Hindlimb muscle (tissue), 1 donor: ENCODE data around the gene CORO7. TPM values are rescaled to one million over a fixed set of nuclear protein-coding genes. Genes with fewer than 3 reads are reported as not detected.

Experiments used
- DNase-seq: peaks from one replicate; pipeline ENCODE4 v3.0.0-alpha.2; 2013
- polyA plus RNA-seq: library from polyadenylated mRNA; unstranded; fragments of 120-200 nt; gene quantifications from one replicate; pipeline ENCODE4 v1.2.1, GENCODE V29; 2013; ENCODE audit not compliant: insufficient read length

The CORO7 gene
- polyA plus RNA-seq, 1 donor: 26.1 TPM

DNA sequence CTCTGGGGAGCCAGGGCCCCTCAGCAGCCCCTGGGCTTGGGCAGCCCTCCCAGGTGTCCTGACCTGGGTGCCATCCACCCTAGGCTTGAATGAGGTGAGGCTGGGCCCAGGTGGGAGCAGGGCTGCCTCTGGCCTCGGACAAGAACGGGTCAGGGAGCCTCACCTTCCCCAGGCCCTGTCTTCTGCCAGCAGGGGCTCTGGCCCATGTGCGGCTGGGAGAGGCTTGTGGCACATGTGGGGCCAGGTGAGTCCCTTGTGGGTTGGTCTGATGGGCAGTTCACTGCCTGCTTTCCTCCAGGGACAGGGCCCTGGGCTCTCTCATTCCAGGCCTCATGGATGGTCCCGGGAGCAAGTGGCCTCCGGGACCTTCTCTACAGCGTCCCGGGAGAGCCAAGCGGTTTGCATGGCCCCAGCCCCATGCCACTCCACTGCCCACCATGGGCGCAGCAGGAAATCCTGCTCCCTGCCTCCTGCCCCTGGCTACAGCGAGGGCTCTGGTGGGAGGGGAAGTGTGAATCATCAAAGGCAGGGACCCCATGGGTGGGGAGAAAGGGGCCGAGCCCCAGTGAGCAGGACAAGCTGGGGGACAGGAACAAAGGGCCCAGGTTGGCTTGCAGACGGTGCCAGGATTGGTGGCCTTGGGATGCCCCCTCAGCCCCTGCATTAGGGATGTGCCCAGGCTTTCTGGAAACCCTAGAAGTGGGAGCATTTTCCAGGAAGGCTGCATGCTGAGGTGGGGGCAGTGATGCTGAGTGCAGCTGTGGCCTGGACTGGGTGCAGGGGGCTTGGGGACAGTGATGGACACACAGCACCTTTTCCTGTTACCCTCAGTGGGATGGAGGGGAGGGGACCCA lies 32.6 kb downstream of the CORO7 start:
- DNase-seq: no peak

DNA sequence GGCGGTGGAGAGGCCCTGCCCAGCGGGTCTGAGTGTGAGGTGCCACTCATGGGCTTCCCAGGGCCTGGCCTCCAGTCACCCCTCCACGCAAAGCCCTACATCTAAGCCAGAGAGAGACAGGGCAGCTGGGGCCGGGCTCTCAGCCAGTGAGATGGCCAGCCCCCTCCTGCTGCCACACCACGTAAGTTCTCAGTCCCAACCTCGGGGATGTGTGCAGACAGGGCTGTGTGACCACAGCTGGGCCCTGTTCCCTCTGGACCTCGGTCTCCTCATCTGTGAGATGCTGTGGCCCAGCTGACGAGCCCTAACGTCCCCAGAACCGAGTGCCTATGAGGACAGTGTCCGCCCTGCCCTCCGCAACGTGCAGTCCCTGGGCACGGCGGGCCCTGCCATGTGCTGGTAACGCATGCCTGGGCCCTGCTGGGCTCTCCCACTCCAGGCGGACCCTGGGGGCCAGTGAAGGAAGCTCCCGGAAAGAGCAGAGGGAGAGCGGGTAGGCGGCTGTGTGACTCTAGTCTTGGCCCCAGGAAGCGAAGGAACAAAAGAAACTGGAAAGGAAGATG lies 33.5 kb downstream of the CORO7 start:
- no peak for DNase-seq

DNA sequence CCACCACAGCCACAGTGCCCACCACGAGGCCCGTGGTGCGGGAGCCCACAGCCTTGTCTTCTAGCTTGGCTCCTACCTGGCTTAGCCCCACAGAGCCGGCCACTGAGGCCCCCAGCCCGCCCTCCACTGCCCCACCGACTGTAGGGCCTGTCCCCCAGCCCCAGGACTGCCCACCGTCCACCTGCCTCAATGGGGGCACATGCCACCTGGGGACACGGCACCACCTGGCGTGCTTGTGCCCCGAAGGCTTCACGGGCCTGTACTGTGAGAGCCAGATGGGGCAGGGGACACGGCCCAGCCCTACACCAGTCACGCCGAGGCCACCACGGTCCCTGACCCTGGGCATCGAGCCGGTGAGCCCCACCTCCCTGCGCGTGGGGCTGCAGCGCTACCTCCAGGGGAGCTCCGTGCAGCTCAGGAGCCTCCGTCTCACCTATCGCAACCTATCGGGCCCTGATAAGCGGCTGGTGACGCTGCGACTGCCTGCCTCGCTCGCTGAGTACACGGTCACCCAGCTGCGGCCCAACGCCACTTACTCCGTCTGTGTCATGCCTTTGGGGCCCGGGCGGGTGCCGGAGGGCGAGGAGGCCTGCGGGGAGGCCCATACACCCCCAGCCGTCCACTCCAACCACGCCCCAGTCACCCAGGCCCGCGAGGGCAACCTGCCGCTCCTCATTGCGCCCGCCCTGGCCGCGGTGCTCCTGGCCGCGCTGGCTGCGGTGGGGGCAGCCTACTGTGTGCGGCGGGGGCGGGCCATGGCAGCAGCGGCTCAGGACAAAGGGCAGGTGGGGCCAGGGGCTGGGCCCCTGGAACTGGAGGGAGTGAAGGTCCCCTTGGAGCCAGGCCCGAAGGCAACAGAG lies 34.2 kb downstream of the CORO7 start:
- DNase-seq: no peak

DNA sequence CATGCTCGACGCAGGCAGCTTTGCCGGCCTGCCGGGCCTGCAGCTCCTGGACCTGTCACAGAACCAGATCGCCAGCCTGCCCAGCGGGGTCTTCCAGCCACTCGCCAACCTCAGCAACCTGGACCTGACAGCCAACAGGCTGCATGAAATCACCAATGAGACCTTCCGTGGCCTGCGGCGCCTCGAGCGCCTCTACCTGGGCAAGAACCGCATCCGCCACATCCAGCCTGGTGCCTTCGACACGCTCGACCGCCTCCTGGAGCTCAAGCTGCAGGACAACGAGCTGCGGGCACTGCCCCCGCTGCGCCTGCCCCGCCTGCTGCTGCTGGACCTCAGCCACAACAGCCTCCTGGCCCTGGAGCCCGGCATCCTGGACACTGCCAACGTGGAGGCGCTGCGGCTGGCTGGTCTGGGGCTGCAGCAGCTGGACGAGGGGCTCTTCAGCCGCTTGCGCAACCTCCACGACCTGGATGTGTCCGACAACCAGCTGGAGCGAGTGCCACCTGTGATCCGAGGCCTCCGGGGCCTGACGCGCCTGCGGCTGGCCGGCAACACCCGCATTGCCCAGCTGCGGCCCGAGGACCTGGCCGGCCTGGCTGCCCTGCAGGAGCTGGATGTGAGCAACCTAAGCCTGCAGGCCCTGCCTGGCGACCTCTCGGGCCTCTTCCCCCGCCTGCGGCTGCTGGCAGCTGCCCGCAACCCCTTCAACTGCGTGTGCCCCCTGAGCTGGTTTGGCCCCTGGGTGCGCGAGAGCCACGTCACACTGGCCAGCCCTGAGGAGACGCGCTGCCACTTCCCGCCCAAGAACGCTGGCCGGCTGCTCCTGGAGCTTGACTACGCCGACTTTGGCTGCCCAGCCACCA lies 35.1 kb downstream of the CORO7 start:
- DNase-seq: no peak

DNA sequence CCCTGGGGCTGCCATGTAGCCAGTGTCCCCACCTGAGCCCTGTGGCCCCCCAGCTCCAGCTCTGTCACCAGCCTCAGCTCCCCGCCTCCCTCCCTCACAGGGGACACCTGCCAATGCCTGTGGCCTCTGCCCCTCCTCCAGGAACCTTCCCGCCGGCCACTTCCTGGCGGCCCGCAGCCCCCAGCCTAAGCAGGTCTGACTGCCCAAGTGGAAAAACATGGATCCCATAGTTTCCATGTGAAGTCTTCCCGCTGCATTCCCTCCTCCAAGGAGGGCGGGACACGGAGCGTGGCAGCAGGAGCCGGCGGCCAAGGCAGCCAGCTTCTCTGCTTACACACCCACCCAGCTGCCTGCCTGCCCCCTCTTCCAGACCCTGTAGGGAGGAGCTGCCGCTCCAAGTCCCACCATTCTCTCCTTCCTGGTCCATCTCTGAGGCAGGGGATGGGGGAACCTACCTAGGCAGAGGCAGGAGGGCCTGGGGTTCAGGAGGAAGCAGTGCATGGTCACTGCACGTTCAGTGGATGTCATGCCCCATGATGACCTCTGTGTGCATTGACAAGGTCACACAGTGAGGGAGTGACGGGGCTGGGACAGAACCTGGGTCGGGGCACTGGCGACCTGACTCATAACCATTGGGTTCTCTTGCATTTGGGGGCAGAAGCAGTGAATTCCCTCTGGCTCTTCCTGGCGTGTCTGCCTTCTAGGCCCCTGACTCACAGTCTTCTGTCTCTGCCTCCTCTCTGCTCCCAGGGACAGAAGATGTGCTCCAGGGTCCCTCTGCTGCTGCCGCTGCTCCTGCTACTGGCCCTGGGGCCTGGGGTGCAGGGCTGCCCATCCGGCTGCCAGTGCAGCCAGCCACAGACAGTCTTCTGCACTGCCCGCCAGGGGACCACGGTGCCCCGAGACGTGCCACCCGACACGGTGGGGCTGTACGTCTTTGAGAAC lies 36.0 kb downstream of the CORO7 start:
- peak; percentile 83 for DNase-seq

DNA sequence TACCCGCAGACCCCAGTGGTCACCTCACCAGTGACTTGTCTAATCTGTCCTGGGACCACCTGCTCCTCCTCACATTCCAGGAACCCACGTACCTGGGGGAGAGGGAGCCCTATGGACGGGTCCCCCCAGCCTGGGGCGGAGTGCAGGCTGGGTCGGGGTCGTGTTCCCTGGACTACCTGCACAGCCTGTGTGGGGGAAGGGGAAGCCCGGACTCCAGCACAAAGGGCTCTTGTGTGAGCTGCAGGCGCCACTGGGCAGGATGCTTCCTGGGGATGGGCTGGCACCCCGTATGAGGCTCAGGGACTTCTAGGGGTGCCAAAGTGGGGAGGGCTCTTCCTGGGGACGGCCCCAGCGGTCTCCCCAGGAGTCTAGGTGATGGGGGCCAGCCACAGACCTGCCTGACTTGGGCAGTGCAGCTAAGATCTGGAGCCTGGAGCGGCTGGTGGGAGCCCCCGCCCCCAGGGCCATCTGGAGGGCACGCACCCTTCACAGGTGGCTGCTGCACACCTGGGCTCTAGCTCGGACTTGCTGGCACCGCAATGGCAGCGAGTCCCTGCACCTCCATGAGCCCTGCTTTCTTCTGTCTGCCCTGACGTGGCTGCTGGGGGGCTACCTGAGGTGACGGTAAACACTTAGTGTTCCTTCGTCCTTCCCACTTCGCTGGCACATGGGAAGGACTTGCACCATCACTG lies 37.3 kb downstream of the CORO7 start:
- DNase-seq: no peak

DNA sequence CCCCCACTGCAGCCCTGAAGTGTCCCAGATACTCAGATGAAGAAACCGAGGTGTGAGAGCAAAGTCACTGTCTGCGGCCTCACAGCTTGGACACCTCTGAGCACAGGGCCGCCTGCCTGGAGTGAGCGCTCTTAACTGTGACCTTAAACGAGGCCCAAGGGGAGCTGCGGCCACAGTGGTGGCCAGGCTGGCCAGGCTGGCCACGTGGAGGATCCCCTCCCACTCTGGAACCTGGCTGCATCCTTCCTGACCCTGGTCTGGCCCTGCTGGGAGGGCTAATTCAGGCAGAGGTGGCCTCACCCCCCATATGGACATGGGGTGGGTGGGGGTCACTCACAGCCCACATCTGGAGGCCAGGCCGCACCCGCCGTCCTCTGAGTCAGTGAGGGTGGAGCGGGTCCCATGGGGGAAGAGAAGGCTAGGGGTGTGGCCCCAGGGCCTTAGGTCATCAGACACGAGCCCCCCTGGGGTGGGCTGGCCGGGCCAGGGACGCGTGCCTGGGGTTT lies 38.2 kb downstream of the CORO7 start:
- no peak for DNase-seq

DNA sequence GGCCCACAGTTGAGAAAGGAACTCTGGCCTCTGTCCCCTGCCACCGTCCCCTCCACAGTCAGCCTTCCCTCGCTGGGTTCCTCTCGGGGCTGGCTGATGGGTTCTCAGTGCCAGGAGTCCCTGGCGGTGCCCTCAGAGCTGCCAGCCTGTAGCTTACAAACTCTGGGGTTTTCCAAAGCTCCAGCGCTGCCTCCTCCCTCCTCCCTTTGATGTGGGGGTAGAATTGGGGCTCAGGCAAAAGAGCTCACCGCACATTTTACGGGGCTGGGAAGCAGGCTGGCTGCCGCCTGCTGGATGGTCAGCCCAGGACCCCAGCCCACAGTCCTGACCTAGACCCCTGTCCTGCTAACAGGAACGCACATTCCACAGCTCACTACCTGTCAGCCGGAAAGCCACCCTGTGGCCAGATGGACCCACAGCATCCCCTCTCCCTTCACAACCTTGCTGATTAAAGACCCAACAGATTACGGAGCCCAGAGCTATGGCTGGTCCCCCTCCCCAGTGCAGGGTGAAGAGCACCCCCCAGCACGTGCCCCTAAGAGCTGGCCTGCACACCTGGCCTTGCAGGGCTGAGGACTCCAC lies 38.7 kb downstream of the CORO7 start:
- no peak for DNase-seq

DNA sequence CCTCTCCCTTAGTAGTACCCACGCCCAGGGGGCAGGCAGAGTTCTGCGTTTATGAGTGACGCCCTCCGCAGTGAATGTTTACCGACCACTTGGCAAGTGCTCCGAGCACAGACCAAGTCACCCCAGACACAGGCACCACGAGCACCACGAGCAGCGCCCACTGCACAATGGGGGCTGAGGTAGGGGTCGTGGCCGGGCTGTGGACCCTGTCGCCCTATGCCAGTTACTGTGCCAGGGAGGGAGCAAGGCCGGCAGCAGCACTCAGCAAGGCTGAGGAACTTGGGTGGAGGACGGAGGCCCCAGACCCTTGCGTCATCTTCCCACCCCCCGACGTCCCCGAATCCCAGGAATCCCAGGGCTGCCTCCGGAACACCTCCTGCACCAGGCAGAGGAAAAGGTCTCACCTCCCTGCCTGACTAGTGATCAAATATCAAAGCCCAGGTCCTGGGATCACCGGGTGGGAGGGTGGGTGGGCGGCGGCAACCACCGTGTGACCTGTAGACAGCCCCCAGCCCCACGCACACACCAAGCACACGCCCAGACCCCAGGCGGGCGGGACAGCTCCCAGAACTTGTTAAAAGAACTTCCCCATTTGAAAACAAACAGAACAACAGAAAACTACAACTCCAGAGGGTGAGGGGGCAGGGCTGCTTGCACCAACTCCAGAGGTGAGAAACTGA lies 39.4 kb downstream of the CORO7 start:
- no peak for DNase-seq

DNA sequence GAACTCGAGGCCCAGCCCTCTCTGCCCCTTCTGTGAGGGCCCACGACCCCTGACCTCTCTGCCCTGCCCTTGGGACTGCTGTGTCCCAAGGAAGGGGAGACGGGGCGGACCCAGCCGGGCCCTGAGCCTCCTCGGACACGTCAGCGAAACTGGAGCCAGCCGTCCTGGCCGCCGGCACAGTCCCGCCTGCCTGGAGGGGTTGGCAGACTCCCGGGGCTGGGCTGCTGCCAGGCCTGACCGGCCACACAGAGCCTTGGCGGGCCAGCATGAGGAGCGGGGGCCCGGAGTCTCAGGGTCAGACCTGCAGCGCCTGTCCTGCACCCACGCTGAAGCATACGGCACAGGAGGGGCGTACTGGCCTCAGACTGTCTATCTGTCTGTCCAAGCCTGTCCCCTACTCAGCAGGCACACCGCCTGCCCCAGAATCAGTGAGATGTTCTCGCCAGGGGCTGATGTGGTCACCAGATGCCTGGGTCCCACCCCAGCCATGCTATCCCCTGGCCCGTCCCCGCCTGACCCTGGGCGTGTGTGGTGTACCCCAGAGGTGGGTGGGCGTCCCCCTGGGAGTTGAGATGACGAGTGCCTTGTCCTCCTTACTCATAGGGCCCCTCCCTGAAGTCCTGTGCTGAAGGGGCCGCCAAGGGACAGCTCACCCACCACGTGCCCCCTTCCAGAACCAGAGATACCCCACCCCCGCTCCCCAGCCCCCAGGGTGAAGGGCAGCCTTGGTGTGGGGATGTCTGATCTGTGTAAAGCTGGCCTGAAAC lies 40.1 kb downstream of the CORO7 start:
- peak; percentile 83 for DNase-seq

DNA sequence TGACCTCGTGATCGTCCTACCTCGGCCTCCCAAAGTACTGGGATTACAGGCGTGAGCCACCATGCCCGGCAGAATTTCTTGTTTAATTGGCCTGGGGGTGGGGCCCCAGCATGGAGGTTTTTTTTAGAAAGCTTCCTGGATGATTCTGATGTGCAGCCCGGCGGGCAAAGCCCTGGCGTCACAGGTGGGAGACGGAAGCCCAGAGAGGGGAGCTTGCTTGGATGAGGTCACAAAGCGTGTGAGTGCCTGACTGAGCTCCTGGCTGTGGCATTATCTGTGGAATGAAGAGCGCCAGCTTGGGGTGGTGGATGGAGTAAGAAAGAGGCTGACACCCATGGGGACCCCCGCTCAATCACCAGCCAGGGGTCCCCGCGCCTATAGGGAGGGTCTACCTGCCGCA lies 40.7 kb downstream of the CORO7 start:
- DNase-seq: no peak

DNA sequence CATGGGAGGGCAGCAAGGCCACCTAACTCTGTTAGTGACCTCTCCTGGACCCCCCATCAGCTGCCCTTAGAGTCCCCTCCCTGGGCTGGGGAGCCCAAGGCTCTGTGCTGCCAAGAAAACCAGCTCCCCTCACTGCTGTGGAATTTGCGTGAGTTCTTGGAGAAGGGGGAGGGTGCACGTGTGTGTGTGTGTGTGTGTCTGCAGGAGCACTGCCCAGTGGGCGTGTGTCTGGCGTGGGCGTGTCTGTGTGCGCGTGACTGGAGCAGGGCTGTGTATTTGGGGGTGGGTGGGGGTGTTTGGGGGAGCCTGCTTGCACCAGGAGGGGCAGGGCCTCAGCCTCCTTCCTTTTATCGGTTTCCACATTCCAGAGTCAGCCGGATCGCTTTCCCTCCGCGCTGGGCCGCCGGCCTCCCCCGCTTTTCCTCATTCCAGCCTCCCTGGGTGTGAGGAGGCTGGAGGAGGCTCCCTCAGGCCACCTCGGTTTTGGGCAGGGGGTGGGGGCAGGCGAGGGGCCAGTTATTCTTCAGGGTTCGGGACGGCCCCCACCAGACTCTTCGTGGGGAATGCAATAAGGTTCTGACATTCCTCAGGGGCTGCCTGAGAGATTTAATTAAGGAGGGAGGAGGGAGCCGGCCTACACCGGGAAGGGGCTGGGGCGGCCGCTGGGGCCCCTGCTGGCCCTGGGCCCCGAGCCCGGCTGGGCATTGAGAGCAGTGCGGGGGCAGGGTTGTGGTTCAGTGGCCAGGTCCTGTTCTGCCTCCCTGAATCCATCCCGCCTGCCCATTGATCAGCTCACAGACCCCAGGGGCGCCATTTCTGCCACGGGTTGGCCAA lies 42.3 kb downstream of the CORO7 start:
- peak; percentile 82 for DNase-seq

DNA sequence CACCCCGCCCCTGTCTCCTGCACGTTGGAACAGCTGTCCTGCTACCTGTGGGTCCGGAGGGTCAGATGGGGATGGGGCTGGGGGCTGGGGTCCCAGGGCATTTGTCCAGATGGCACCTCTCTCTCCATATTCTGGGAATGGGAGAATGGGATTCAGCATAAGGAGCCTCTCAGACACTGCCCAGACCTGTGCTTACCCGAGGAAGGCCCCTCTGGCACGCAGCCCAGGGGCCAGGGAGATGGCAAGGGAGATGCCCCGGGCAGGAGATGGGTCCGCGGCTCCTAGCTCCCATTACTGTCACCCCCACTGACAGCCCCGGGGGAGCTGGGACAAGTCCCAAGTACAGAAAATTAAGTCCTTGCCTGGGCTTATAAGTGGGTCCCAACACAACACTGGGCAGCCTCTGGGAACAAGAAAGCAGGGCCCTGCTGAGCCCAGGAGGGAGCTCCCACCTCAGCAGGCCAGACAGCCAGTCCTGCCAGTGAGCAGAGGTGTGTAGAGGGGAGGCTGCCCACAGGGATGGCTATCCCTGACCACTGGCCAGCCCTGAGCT lies 43.0 kb downstream of the CORO7 start:
- DNase-seq: no peak

DNA sequence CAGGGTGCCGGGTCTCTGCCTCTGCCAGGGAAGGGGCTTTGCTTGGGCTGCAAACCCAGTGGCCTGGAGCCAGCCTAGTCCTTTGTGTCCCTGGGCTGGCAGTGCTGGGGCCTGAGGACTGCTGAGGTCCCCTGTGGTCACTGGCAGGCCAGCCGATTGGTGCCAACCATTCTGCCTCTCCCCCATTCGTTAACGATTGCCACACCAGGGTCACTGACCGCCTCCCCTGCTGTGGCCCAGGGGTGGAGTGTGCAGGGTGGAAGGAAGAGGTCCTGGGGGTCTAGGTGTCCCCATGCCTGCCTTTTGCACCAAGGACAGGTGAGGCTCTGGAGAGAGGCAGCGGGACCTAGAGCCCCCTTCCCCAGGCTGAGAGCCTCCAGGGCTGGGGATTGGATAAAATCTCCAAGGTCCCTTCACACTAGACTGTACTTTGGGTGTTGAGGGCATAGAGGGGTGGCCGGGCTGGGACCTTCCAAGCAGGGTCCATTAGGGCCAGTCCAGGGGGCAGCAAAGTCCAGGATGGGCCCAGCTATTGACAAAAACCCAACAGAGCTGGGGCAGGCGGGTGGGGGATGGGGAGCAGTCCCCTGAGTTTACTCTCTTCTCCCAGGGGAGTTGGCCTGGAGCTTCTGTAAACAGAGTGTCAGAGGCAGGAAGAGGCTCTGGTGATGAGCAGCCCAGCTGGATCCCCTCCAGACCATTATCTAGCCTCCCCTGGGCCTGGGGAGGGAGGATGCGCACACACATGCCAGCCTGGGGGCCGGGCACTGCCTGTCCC lies 43.6 kb downstream of the CORO7 start:
- DNase-seq: no peak

DNA sequence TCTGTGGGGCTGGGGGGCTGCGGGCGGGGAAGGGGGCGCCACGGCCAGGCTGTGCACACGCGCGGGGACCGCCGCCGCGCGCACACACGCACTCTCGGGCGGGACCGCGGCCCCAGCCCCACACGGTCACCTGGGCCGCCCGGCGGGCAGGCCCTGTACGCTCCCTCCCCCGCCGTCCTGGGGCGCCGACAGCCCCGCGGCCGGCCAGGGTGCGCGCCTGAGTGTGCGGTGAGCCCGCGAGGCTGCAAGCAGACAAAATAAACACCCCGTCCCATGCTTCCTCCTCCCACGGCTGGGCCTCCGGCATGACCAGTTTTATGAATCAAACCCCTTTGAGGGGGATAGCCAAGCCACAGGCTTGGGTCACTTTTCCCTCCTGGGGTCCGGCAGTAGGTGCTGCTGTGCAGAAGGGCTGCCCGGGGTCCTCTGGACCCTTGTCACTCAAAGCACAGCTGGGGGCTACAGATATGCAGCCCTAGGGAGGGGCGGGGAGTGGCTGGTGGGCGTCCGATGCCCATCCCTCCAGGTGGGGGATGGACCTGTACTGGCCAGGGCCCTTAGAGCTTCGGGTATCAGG lies 44.3 kb downstream of the CORO7 start:
- DNase-seq: no peak
